H1 (cell line): ENCODE data around the gene KLF13. TPM values are rescaled to one million over a fixed set of nuclear protein-coding genes. Genes with fewer than 3 reads are reported as not detected.

Source experiments
- CTCF ChIA-PET: fragments of 300-600 bp; sonication (Branson Sonifier 250); formaldehyde crosslinking; loops from one replicate; lab custom pipeline; 2021; ENCODE audit not compliant: partially characterized antibody; lab: Charles Lee
- POLR2A ChIA-PET: fragments of 300-600 bp; sonication (Branson Sonifier 250); formaldehyde crosslinking; loops from one replicate; lab custom pipeline; 2021; ENCODE audit warnings: inconsistent platforms; ENCODE audit not compliant: partially characterized antibody; lab: Charles Lee
- DNase-seq, 2 experiments: peaks; one replicate each; pipeline versions ENCODE4 v3.0.0 to v3.0.0-alpha.2; 2010 to 2022; ENCODE audit warnings: low spot score in 2 of 2, low read depth in 1 of 2, mixed read lengths in 1 of 2
- FAIRE-seq: peaks from 2 replicates; lab custom pipeline; 2011; peaks lifted over from hg19 to GRCh38; lab: Jason Lieb, UNC
- H2AFZ ChIP-seq: 2 replicates; pipeline ENCODE4 v1.8.1; 2012; ENCODE audit warnings: low read length, inconsistent platforms
- H2AK5ac ChIP-seq: 2 replicates; pipeline ENCODE4 v1.6.1; 2013; ENCODE audit warnings: low read depth, low read length
- H2BK120ac ChIP-seq: replicated peaks from 2 replicates; pipeline ENCODE3; 2013; ENCODE audit warnings: low read depth, low read length, inconsistent platforms
- H2BK12ac ChIP-seq: 2 replicates; pipeline ENCODE4 v1.6.1; 2013; ENCODE audit warnings: low read depth, low read length
- H2BK15ac ChIP-seq: 2 replicates; pipeline ENCODE4 v1.6.1; 2013; ENCODE audit warnings: low read length
- H2BK20ac ChIP-seq: 2 replicates; pipeline ENCODE4 v1.6.1; 2013; ENCODE audit warnings: low read length
- H2BK5ac ChIP-seq: 2 replicates; pipeline ENCODE4 v1.6.1; 2013; ENCODE audit warnings: low read depth, low read length
- H3K14ac ChIP-seq: 2 replicates; pipeline ENCODE4 v1.6.1; 2013; ENCODE audit warnings: inconsistent platforms; ENCODE audit not compliant: insufficient read length
- H3K18ac ChIP-seq: 2 replicates; pipeline ENCODE4 v1.6.1; 2013; ENCODE audit warnings: low read length; ENCODE audit errors: extremely low read depth
- H3K23ac ChIP-seq: 2 replicates; pipeline ENCODE4 v1.6.1; 2013; ENCODE audit warnings: inconsistent platforms; ENCODE audit not compliant: insufficient read length
- H3K23me2 ChIP-seq: 2 replicates; pipeline ENCODE4 v1.6.1; 2013; ENCODE audit warnings: low read depth, low read length
- H3K27ac ChIP-seq: 2 replicates; pipeline ENCODE4 v1.6.1; 2011; ENCODE audit warnings: low read depth, low read length, inconsistent platforms
- H3K27me3 ChIP-seq, 4 experiments: replicated peaks in 1 of 4; 1 replicate in 1 of 4; 2 replicates in 3 of 4; pipeline versions ENCODE4 v1.6.1 to v1.8.1; 2011 to 2013; ENCODE audit warnings: low read length in 3 of 4, mild to moderate bottlenecking in 3 of 4, inconsistent platforms in 2 of 4, mixed read lengths in 2 of 4, moderate library complexity in 1 of 4; ENCODE audit not compliant: control insufficient read depth in 3 of 4, insufficient read depth in 3 of 4; ENCODE audit errors: extremely low read depth in 1 of 4
- H3K36me3 ChIP-seq, 4 experiments: 2 replicates each; pipeline versions ENCODE4 v1.6.1 to v1.8.1; 2011 to 2013; ENCODE audit warnings: mild to moderate bottlenecking in 4 of 4, low read length in 3 of 4, moderate library complexity in 2 of 4, control low read depth in 1 of 4, inconsistent platforms in 1 of 4; ENCODE audit not compliant: insufficient read depth in 4 of 4, control insufficient read depth in 2 of 4
- H3K4ac ChIP-seq: replicated peaks from 2 replicates; pipeline ENCODE3; 2013; ENCODE audit warnings: low read length, low read depth, mixed read lengths, inconsistent platforms; ENCODE audit not compliant: insufficient read length
- H3K4me1 ChIP-seq, 4 experiments: replicated peaks in 1 of 4; 1 replicate in 1 of 4; 2 replicates in 3 of 4; pipeline versions ENCODE4 v1.6.1 to v1.8.1; 2011 to 2013; ENCODE audit warnings: low read length in 3 of 4, inconsistent platforms in 2 of 4, mixed read lengths in 1 of 4; ENCODE audit not compliant: insufficient read depth in 4 of 4, control insufficient read depth in 3 of 4
- H3K4me2 ChIP-seq, 2 experiments: 2 replicates each; pipeline versions ENCODE4 v1.6.1 to v1.8.1; 2011 to 2013; ENCODE audit warnings: low read depth in 2 of 2, low read length in 2 of 2, control low read depth in 1 of 2, inconsistent platforms in 1 of 2, mild to moderate bottlenecking in 1 of 2; ENCODE audit not compliant: insufficient read depth in 1 of 2
- H3K4me3 ChIP-seq, 4 experiments: fragments of 200-600, 300-600 bp in 1 of 4; sonication (generic), shearing (Covaris generic), sonication (Bioruptor Twin) in 1 of 4; 2 replicates each; pipeline versions ENCODE4 v1.5.1 to v1.8.1; 2011 to 2016; ENCODE audit warnings: low read length in 4 of 4, low read depth in 3 of 4, control low read depth in 2 of 4, inconsistent platforms in 2 of 4, mild to moderate bottlenecking in 2 of 4, mixed read lengths in 1 of 4, moderate library complexity in 1 of 4; ENCODE audit not compliant: insufficient read depth in 2 of 4; ENCODE audit errors: extremely low read depth in 1 of 4
- H3K56ac ChIP-seq: replicated peaks from 2 replicates; pipeline ENCODE3; 2013; ENCODE audit warnings: low read depth, mild to moderate bottlenecking, mixed read lengths, low read length, inconsistent platforms; ENCODE audit not compliant: insufficient read length
- H3K79me1 ChIP-seq: 2 replicates; pipeline ENCODE4 v1.6.1; 2013; ENCODE audit warnings: low read depth, low read length, control low read depth
- H3K79me2 ChIP-seq, 2 experiments: 2 replicates each; pipeline versions ENCODE4 v1.6.1 to v1.8.1; 2012 to 2013; ENCODE audit warnings: low read length in 2 of 2, mild to moderate bottlenecking in 2 of 2, inconsistent platforms in 1 of 2; ENCODE audit not compliant: insufficient read depth in 2 of 2, control insufficient read depth in 1 of 2
- H3K9ac ChIP-seq, 4 experiments: replicated peaks in 1 of 4; 1 replicate in 1 of 4; 2 replicates in 3 of 4; pipeline versions ENCODE4 v1.6.1 to v1.8.1; 2011 to 2013; ENCODE audit warnings: low read depth in 3 of 4, low read length in 3 of 4, control low read depth in 2 of 4, mild to moderate bottlenecking in 2 of 4, moderate library complexity in 2 of 4, inconsistent platforms in 1 of 4; ENCODE audit errors: extremely low read depth in 1 of 4
- H3K9me3 ChIP-seq, 2 experiments: 2 replicates each; pipeline versions ENCODE4 v1.6.1 to v1.8.1; 2012 to 2013; ENCODE audit warnings: mild to moderate bottlenecking in 2 of 2, moderate library complexity in 2 of 2, control low read depth in 1 of 2, inconsistent platforms in 1 of 2, low read depth in 1 of 2, low read length in 1 of 2, mixed read lengths in 1 of 2; ENCODE audit not compliant: insufficient read depth in 2 of 2
- H4K20me1 ChIP-seq, 2 experiments: replicated peaks in 1 of 2; 2 replicates each; pipeline versions ENCODE3 to v1.8.1; 2011 to 2013; ENCODE audit warnings: inconsistent platforms in 2 of 2, low read length in 2 of 2, mild to moderate bottlenecking in 1 of 2; ENCODE audit not compliant: insufficient read depth in 2 of 2, control insufficient read depth in 1 of 2
- H4K5ac ChIP-seq: 2 replicates; pipeline ENCODE4 v1.6.1; 2013; ENCODE audit warnings: low read length, low read depth, mixed read lengths, inconsistent platforms; ENCODE audit not compliant: insufficient read length
- H4K8ac ChIP-seq: 2 replicates; pipeline ENCODE4 v1.8.0; 2013; ENCODE audit warnings: mild to moderate bottlenecking, moderate library complexity, low read length, inconsistent platforms; ENCODE audit not compliant: insufficient read depth; ENCODE audit errors: extremely low read depth
- H4K91ac ChIP-seq: replicated peaks from 2 replicates; pipeline ENCODE3; 2013; ENCODE audit warnings: low read length, mixed read lengths, inconsistent platforms; ENCODE audit not compliant: insufficient read length
- CREB1 ChIP-seq: IDR thresholded peaks from 2 replicates; pipeline ENCODE4 v1.6.1; 2012; ENCODE audit warnings: inconsistent platforms
- EGR1 ChIP-seq: IDR thresholded peaks from 2 replicates; pipeline ENCODE4 v1.6.1; 2011; ENCODE audit warnings: low read depth, low read length, borderline replicate concordance
- EZH2 ChIP-seq: fragments of 200-600 bp; sonication (generic); IDR thresholded peaks from 2 replicates; pipeline ENCODE4 v1.7.1; 2012; ENCODE audit warnings: low read depth, mild to moderate bottlenecking, moderate library complexity, low read length, inconsistent platforms; ENCODE audit not compliant: severe bottlenecking
- GABPA ChIP-seq: IDR thresholded peaks from 2 replicates; pipeline ENCODE4 v1.6.1; 2011; ENCODE audit warnings: mild to moderate bottlenecking, low read length, moderate library complexity, borderline replicate concordance; ENCODE audit not compliant: insufficient read depth
- KDM4A ChIP-seq: IDR thresholded peaks from one replicate; pipeline ENCODE4 v1.7.1; 2012; ENCODE audit warnings: low read depth, mild to moderate bottlenecking, moderate library complexity, low read length, inconsistent platforms; ENCODE audit not compliant: severe bottlenecking
- NANOG ChIP-seq: IDR thresholded peaks from 2 replicates; pipeline ENCODE4 v1.6.1; 2011; ENCODE audit warnings: low read length, low read depth, mild to moderate bottlenecking, inconsistent platforms; ENCODE audit not compliant: insufficient read depth, poor library complexity, severe bottlenecking
- NRF1 ChIP-seq: IDR thresholded peaks from 2 replicates; pipeline ENCODE4 v1.6.1; 2011; ENCODE audit warnings: mild to moderate bottlenecking, low read depth, low read length, improper control_type of control experiment
- RAD21 ChIP-seq, 2 experiments: IDR thresholded peaks in 1 of 2; conservative IDR thresholded peaks in 1 of 2; 2 replicates each; pipeline ENCODE4 v1.6.1; 2011; ENCODE audit warnings: low read depth in 2 of 2, low read length in 2 of 2, improper control_type of control experiment in 1 of 2, inconsistent platforms in 1 of 2, mild to moderate bottlenecking in 1 of 2, moderate library complexity in 1 of 2
- SRF ChIP-seq: IDR thresholded peaks from 2 replicates; pipeline ENCODE4 v1.6.1; 2011; ENCODE audit warnings: mild to moderate bottlenecking, low read depth, low read length, moderate library complexity
- SUZ12 ChIP-seq: fragments of 200-600 bp; sonication (generic); IDR thresholded peaks from 2 replicates; pipeline ENCODE4 v1.6.1; 2012; ENCODE audit warnings: mild to moderate bottlenecking, inconsistent platforms, low read length, moderate library complexity, mixed read lengths
- TAF7 ChIP-seq: optimal IDR thresholded peaks from 2 replicates; pipeline ENCODE3; 2011; ENCODE audit warnings: low read depth, mild to moderate bottlenecking, inconsistent platforms, low read length, moderate library complexity, borderline replicate concordance
- TBP ChIP-seq: IDR thresholded peaks from 2 replicates; pipeline ENCODE4 v1.6.1; 2011; ENCODE audit warnings: low read depth, low read length, improper control_type of control experiment
- USF2 ChIP-seq: IDR thresholded peaks from 2 replicates; pipeline ENCODE4 v1.6.1; 2011; ENCODE audit warnings: low read length, improper control_type of control experiment
- WGBS, 2 experiments: shearing (Covaris generic) in 1 of 2; methylation state at CpG; one replicate each; pipeline versions ENCODE4 v1.1.6 to v1.1.7; 2013 to 2015; ENCODE audit warnings: low lambda C conversion rate in 2 of 2, mixed read lengths in 2 of 2, inconsistent platforms in 1 of 2, low coverage in 1 of 2, missing lambda C conversion rate in 1 of 2; ENCODE audit not compliant: insufficient replicate concordance in 2 of 2, insufficient coverage in 1 of 2, insufficient read length in 1 of 2; ENCODE audit errors: extremely low coverage in 1 of 2, missing lambda C conversion rate in 1 of 2; 5-methylcytosine and 5-hydroxymethylcytosine counted together
- polyA plus RNA-seq, 7 experiments: library from polyadenylated mRNA; depleted of rRNA in 3 of 7; stranded (reverse) in 5 of 7; unstranded in 2 of 7; fragments of >200 nt in 5 of 7; fragments of 200-250 nt in 2 of 7; gene quantifications; 1 replicate in 5 of 7; 2 replicates in 1 of 7; 4 replicates in 1 of 7; pipeline versions ENCODE4 v1.2.1 to v1.2.3, GENCODE V29; 2011 to 2013; ENCODE audit warnings: missing spikeins in 2 of 7, mixed read lengths in 2 of 7
- total RNA-seq: library from RNA; stranded (reverse); fragmentation: NEBNext Ultra II Directional; extraction: Animal tissue kit (Norgen Biotek cat#: 25700); gene quantifications from 2 replicates; pipeline ENCODE4 v1.2.1, GENCODE V29; 2021

The KLF13 gene
- total and polyA plus RNA-seq, 2 of the 8 experiments (the other 6 are each of a cell fraction or from before 2014, with no cell fraction given): 18.3 to 33.4 TPM

- Histone ChIP-seq H3K18ac (no peak overlapping the region), H4K91ac (no peak overlapping the region), H3K79me2 (peaks cover 13 to 66% of the 10 kb centered on the region in 2 experiments), H3K4ac (no peak overlapping the region), H2BK15ac (no peak overlapping the region), H3K4me2 (no peak overlapping the region), H2BK5ac (no peak overlapping the region), H3K27ac (no peak overlapping the region), H3K27me3 (no peaks in the 10 kb centered on the region), H2AFZ (no peak overlapping the region), H2BK12ac (0 out of 2 replicates have a peak overlapping the region, but pooled peaks have one; percentile 29), H3K36me3 (no peaks in the 10 kb centered on the region), H2BK120ac (no peak overlapping the region), H2BK20ac (no peak overlapping the region), H3K23me2 (peaks cover 10% of the 10 kb centered on the region; the same call in 1 of the 2 replicates), H3K14ac (no peak overlapping the region), H3K9ac (no peak overlapping the region), H3K4me3 (no peak overlapping the region), H3K9me3 (no peaks in the 10 kb centered on the region), H3K23ac (no peak overlapping the region), H4K8ac (no peak overlapping the region), H4K20me1 (peaks cover 34 to 38% of the 10 kb centered on the region in 2 experiments), H4K5ac (no peak overlapping the region), H3K4me1 (peaks cover 3 to 15% (median 7%) of the 10 kb centered on the region in 4 experiments), H3K79me1 (peaks cover 23% of the 10 kb centered on the region), H3K56ac (no peak overlapping the region), H2AK5ac (no peak overlapping the region)
- 73% methylated on average over 5 of the region's 5 CpGs; no CpG with 5 or more reads in 1 of the 2 experiments for WGBS, 2 experiments
- CTCF ChIA-PET: no interaction called here
- DNase-seq (no peak), FAIRE-seq (no peak)
- POLR2A ChIA-PET: interaction anchor here (0.8 kb wide), 1 partner anchor 109 kb away, joined by 4 read pairs; no protein-coding TSS in a partner anchor
- no peak for TF ChIP-seq USF2
- TF ChIP-seq KDM4A: no peak
- no peak for TF ChIP-seq SRF
- TF ChIP-seq TBP: no peak
- TF ChIP-seq GABPA: no peak
- TF ChIP-seq CREB1: no peak
- no peak for TF ChIP-seq EZH2
- no peak for TF ChIP-seq NRF1
- no peak for TF ChIP-seq EGR1
- no peak for TF ChIP-seq TAF7
- TF ChIP-seq RAD21 (IDR thresholded peaks at IDR 0.05 in 1 of 2, conservative IDR thresholded peaks at IDR 0.05 in 1 of 2; ENCODE audit: low read depth in 2 of 2, low read length in 2 of 2): no peak
- TF ChIP-seq NANOG: no peak
- no peak for TF ChIP-seq SUZ12
Measured at GRCh38 chr15:31331389-31331788, 4.8 kb downstream of the KLF13 start.
